ENCODE results near the gene RNF217. TPM values are rescaled to one million over a fixed set of nuclear protein-coding genes. Genes with fewer than 3 reads are reported as not detected.
A peak's percentile ranks its signal among the peaks of the same experiment; 100 is the strongest.

RNF217 gene
- total RNA-seq, 1 experiment from 2014 or later, result 12.2 TPM

DNA sequence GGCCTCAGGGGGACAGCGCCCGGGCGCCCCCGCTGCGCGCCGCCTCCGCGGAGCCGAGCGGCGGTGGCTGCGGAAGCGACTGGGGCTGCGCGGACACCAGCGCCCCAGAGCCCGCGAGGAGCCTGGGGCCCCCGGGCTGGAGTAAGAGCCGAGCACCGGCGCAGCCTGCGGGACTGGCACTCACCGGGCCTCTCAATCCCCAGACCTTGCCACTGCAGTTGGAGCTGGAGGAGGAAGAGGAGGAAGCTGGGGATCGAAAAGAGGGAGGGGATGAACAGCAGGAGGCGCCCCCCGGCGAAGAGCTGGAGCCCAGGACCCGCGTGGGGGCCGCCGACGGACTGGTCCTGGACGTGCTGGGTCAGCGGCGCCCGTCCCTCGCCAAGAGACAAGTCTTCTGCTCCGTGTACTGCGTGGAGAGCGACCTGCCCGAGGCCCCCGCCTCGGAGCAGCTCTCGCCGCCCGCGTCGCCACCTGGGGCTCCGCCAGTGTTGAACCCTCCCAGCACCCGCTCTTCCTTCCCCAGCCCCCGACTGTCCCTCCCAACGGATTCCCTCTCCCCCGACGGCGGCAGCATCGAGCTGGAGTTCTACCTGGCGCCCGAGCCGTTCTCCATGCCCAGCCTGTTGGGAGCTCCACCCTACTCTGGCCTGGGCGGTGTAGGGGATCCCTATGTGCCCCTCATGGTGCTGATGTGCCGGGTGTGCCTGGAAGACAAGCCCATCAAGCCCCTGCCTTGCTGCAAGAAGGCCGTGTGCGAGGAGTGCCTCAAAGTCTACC, 590 bp downstream of the RNF217 start:
- H3K27me3 Mint-ChIP-seq (ENCODE audit: low read depth), result peaks cover 13% of the 10 kb centered on the region
- peak; percentile 66 for DNase-seq (ENCODE audit: low spot score)
- H3K4me3 Mint-ChIP-seq, result peak overlapping the region; percentile 79
- peaks cover 31% of the 10 kb centered on the region for H3K4me1 Mint-ChIP-seq
- peak overlapping the region; percentile 35 for H3K27ac Mint-ChIP-seq
- POLR2A ChIA-PET, result interaction anchor here (0.6 to 1.3 kb wide), 2 partner anchors 10 to 141 kb away, joined by 4 read pairs; no protein-coding TSS in a partner anchor
- no peaks in the 10 kb centered on the region for H3K9me3 Mint-ChIP-seq
- H3K36me3 Mint-ChIP-seq, result no peaks in the 10 kb centered on the region
- CTCF ChIA-PET, result interaction anchor here (0.7 to 1.9 kb wide), 9 partner anchors 12 to 191 kb away, joined by 3 to 7 read pairs (median 4); partner anchors contain the start of gene TPD52L1
- ATAC-seq, result peak; percentile 78
- TF ChIP-seq, protein P1, sequence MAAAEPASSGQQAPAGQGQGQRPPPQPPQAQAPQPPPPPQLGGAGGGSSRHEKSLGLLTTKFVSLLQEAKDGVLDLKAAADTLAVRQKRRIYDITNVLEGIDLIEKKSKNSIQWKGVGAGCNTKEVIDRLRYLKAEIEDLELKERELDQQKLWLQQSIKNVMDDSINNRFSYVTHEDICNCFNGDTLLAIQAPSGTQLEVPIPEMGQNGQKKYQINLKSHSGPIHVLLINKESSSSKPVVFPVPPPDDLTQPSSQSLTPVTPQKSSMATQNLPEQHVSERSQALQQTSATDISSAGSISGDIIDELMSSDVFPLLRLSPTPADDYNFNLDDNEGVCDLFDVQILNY (CRISPR knock-in tag; IDR thresholded peaks at IDR 0.05), result no peak; the same call in 1 of the 2 replicates
- TF ChIP-seq, protein P2, sequence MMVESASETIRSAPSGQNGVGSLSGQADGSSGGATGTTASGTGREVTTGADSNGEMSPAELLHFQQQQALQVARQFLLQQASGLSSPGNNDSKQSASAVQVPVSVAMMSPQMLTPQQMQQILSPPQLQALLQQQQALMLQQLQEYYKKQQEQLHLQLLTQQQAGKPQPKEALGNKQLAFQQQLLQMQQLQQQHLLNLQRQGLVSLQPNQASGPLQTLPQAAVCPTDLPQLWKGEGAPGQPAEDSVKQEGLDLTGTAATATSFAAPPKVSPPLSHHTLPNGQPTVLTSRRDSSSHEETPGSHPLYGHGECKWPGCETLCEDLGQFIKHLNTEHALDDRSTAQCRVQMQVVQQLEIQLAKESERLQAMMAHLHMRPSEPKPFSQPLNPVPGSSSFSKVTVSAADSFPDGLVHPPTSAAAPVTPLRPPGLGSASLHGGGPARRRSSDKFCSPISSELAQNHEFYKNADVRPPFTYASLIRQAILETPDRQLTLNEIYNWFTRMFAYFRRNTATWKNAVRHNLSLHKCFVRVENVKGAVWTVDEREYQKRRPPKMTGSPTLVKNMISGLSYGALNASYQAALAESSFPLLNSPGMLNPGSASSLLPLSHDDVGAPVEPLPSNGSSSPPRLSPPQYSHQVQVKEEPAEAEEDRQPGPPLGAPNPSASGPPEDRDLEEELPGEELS (CRISPR knock-in tag; IDR thresholded peaks at IDR 0.05), result peak; percentile 18; the same call in 1 of the 2 replicates
- TF ChIP-seq, protein P3, sequence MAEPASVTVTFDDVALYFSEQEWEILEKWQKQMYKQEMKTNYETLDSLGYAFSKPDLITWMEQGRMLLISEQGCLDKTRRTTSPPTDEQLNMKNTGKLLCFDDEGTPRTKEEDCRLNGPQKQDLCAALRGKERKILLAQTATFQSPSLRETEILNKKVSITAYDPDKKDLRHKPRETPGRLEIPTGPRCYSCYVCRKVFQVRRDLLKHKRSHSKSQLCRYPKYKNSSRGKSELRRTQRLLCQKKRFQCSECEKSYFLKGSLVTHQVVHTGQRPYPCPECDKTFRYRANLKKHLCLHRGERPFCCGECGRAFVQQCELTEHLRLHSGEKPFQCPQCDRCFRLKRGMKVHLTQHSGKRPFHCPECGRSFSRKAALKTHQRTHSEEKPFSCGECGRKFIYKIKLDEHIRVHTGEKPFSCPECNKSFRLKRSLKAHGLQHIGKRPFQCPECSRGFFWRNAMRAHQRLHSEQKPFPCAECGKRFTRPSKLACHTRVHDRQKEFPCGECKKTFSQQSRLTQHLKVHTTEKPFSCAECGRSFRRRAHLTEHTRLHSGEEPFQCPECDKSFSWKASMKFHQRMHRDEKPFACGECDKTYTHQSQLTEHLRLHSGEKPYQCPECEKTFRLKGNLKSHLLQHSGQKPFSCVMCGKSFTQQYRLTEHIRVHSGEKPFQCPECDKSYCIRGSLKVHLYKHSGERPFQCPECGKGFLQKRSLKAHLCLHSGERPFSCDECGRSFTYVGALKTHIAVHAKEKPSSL (CRISPR knock-in tag; conservative IDR thresholded peaks at IDR 0.05), result no peak
- TF ChIP-seq, protein P4, sequence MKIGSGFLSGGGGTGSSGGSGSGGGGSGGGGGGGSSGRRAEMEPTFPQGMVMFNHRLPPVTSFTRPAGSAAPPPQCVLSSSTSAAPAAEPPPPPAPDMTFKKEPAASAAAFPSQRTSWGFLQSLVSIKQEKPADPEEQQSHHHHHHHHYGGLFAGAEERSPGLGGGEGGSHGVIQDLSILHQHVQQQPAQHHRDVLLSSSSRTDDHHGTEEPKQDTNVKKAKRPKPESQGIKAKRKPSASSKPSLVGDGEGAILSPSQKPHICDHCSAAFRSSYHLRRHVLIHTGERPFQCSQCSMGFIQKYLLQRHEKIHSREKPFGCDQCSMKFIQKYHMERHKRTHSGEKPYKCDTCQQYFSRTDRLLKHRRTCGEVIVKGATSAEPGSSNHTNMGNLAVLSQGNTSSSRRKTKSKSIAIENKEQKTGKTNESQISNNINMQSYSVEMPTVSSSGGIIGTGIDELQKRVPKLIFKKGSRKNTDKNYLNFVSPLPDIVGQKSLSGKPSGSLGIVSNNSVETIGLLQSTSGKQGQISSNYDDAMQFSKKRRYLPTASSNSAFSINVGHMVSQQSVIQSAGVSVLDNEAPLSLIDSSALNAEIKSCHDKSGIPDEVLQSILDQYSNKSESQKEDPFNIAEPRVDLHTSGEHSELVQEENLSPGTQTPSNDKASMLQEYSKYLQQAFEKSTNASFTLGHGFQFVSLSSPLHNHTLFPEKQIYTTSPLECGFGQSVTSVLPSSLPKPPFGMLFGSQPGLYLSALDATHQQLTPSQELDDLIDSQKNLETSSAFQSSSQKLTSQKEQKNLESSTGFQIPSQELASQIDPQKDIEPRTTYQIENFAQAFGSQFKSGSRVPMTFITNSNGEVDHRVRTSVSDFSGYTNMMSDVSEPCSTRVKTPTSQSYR (CRISPR knock-in tag; IDR thresholded peaks at IDR 0.05), result peak; percentile 61; the same call in 1 of the 2 replicates
- TF ChIP-seq, protein P5, sequence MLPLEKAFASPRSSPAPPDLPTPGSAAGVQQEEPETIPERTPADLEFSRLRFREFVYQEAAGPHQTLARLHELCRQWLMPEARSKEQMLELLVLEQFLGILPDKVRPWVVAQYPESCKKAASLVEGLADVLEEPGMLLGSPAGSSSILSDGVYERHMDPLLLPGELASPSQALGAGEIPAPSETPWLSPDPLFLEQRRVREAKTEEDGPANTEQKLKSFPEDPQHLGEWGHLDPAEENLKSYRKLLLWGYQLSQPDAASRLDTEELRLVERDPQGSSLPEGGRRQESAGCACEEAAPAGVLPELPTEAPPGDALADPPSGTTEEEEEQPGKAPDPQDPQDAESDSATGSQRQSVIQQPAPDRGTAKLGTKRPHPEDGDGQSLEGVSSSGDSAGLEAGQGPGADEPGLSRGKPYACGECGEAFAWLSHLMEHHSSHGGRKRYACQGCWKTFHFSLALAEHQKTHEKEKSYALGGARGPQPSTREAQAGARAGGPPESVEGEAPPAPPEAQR (CRISPR knock-in tag; IDR thresholded peaks at IDR 0.05), result no peak
- TF ChIP-seq, protein P6, sequence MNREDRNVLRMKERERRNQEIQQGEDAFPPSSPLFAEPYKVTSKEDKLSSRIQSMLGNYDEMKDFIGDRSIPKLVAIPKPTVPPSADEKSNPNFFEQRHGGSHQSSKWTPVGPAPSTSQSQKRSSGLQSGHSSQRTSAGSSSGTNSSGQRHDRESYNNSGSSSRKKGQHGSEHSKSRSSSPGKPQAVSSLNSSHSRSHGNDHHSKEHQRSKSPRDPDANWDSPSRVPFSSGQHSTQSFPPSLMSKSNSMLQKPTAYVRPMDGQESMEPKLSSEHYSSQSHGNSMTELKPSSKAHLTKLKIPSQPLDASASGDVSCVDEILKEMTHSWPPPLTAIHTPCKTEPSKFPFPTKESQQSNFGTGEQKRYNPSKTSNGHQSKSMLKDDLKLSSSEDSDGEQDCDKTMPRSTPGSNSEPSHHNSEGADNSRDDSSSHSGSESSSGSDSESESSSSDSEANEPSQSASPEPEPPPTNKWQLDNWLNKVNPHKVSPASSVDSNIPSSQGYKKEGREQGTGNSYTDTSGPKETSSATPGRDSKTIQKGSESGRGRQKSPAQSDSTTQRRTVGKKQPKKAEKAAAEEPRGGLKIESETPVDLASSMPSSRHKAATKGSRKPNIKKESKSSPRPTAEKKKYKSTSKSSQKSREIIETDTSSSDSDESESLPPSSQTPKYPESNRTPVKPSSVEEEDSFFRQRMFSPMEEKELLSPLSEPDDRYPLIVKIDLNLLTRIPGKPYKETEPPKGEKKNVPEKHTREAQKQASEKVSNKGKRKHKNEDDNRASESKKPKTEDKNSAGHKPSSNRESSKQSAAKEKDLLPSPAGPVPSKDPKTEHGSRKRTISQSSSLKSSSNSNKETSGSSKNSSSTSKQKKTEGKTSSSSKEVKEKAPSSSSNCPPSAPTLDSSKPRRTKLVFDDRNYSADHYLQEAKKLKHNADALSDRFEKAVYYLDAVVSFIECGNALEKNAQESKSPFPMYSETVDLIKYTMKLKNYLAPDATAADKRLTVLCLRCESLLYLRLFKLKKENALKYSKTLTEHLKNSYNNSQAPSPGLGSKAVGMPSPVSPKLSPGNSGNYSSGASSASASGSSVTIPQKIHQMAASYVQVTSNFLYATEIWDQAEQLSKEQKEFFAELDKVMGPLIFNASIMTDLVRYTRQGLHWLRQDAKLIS (CRISPR knock-in tag; IDR thresholded peaks at IDR 0.05; ENCODE audit: borderline replicate concordance), result no peak
- TF ChIP-seq KAT7 (CRISPR knock-in tag; IDR thresholded peaks at IDR 0.05; ENCODE audit: borderline replicate concordance), result no peak
- no peak for TF ChIP-seq MYBL2 (CRISPR knock-in tag; IDR thresholded peaks at IDR 0.05)
- TF ChIP-seq NR1H2 (CRISPR knock-in tag; IDR thresholded peaks at IDR 0.05), result no peak
- TF ChIP-seq SOX15 (CRISPR knock-in tag; IDR thresholded peaks at IDR 0.05), result no peak
- TF ChIP-seq ZNF232 (CRISPR knock-in tag; IDR thresholded peaks at IDR 0.05), result no peak
- no peak; the same call in 1 of the 2 replicates for TF ChIP-seq TP53 (CRISPR knock-in tag; IDR thresholded peaks at IDR 0.05)
- no peak for TF ChIP-seq IRF2 (CRISPR knock-in tag; IDR thresholded peaks at IDR 0.05; ENCODE audit: borderline replicate concordance, low read depth)
- no peak for TF ChIP-seq HMGA2 (CRISPR knock-in tag; IDR thresholded peaks at IDR 0.05)
- TF ChIP-seq ZNF219 (CRISPR knock-in tag; IDR thresholded peaks at IDR 0.05; ENCODE audit: borderline replicate concordance), result 0 out of 2 replicates have a peak, but pooled peaks have one; percentile 36
- TF ChIP-seq SMAD3 (CRISPR knock-in tag; IDR thresholded peaks at IDR 0.05; ENCODE audit: borderline replicate concordance), result 0 out of 2 replicates have a peak, but pooled peaks have one; percentile 43
- TF ChIP-seq, protein P7, sequence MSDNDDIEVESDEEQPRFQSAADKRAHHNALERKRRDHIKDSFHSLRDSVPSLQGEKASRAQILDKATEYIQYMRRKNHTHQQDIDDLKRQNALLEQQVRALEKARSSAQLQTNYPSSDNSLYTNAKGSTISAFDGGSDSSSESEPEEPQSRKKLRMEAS (CRISPR knock-in tag; IDR thresholded peaks at IDR 0.05), result peak; percentile 45; the same call in 1 of the 2 replicates
- TF ChIP-seq ZBTB21 (CRISPR knock-in tag; IDR thresholded peaks at IDR 0.05; ENCODE audit: borderline replicate concordance), result no peak
- no peak for TF ChIP-seq ZNF317 (CRISPR knock-in tag; IDR thresholded peaks at IDR 0.05; ENCODE audit: borderline replicate concordance, low read depth)
- TF ChIP-seq, protein P8, sequence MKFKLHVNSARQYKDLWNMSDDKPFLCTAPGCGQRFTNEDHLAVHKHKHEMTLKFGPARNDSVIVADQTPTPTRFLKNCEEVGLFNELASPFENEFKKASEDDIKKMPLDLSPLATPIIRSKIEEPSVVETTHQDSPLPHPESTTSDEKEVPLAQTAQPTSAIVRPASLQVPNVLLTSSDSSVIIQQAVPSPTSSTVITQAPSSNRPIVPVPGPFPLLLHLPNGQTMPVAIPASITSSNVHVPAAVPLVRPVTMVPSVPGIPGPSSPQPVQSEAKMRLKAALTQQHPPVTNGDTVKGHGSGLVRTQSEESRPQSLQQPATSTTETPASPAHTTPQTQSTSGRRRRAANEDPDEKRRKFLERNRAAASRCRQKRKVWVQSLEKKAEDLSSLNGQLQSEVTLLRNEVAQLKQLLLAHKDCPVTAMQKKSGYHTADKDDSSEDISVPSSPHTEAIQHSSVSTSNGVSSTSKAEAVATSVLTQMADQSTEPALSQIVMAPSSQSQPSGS (CRISPR knock-in tag; IDR thresholded peaks at IDR 0.05; ENCODE audit: borderline replicate concordance, low read depth), result no peak

Data from WTC11 (cell line).